ENCODE results near the gene SSTR5. TPM values are rescaled to one million over a fixed set of nuclear protein-coding genes. Genes with fewer than 3 reads are reported as not detected.

SSTR5 gene
- total and polyA plus RNA-seq, 10 of the 15 experiments (the other 5 are each of a cell fraction or from before 2014, with no cell fraction given): not detected

DNA sequence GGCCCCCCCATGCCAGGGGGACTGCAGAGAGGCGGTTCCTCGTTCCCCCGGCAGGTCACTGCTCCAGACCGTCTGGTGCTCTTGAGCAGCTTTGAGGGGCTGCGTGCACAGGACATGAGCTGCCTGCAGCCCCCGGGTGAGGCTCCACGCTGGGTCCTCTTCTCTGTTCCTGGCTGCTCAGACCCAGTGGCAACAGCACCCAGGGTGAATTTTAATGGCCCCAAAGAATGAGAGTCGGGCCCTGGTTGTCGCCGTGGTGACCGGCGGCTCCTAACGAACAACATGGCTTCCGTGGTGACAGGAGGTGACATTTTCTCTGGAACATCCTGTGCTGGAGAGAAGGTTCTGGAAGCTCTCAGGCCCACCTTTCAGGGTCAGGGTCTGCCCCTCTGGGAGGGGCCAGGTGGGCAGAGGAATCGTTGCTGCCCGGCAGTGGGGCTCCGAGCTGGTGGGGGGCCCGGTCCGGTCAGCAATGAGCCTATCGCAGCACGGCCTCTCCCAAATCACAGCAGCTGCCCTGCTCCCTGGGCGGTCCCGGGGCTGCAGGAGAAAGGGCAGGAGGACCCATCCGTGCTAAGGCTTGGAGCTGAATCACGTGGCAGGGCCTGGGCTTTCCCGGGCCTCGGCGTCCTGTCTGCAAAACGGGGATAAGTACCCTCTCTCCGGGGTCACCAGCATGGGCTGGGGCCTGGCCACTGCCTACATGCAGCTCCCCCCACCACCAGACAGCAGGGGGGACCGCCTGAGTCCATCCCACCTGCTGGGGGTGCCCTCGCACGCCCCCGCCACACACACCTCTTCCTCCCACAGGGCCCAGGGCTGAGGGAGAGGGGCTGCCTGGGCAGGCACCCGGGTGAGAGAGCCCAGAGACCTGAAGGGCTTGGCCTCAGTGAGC is 26.9 kb downstream of the SSTR5 start:
- TF ChIP-seq SP1 (IDR thresholded peaks at IDR 0.05; ENCODE audit: low read depth, low read length): no peak
- TF ChIP-seq HDAC2 (IDR thresholded peaks at IDR 0.05): no peak
- TF ChIP-seq RFX5 (IDR thresholded peaks at IDR 0.05; ENCODE audit: low read depth, low read length): no peak
- no peak for ATAC-seq
- H4K20me1 ChIP-seq (ENCODE audit: control insufficient read depth, insufficient read depth): no peaks in the 10 kb centered on the region
- BruUV-seq (replicated peaks): no TSS peak
- H3K27me3 ChIP-seq (replicated peaks in 1 of 2; ENCODE audit: control insufficient read depth in 2 of 2, insufficient read depth in 2 of 2, low read length in 1 of 2): no peaks in the 10 kb centered on the region
- intact Hi-C loops (cut with micrococcal nuclease; ENCODE audit: unreplicated experiment): no loop called here
- H3K9ac ChIP-seq (ENCODE audit: control insufficient read depth, insufficient read depth, low read length): no peak overlapping the region
- H3K4me2 ChIP-seq (ENCODE audit: control insufficient read depth, insufficient read depth): no peak overlapping the region
- RAD21 ChIA-PET (ENCODE audit: unreplicated experiment): no interaction called here
- no peak for DNase-seq (ENCODE audit: low read depth, low spot score)
- no peak for FAIRE-seq
- POLR2A ChIA-PET: no interaction called here
- CTCF ChIA-PET: interaction anchor here (1.4 kb wide), 1 partner anchor 387 kb away, joined by 5 read pairs; no protein-coding TSS in a partner anchor
- in situ Hi-C loops (cut with MboI): no loop called here
- no peak overlapping the region for H2AFZ ChIP-seq (ENCODE audit: control insufficient read depth, low read depth, low read length)
- no peaks in the 10 kb centered on the region for H3K36me3 ChIP-seq (ENCODE audit: control insufficient read depth in 2 of 2, insufficient read depth in 2 of 2, low read length in 1 of 2)
- no peaks in the 10 kb centered on the region for H3K9me3 ChIP-seq (replicated peaks; ENCODE audit: control insufficient read depth, insufficient read depth, low read length)
- no peak overlapping the region for H3K4me3 ChIP-seq
- WGBS (ENCODE audit: insufficient coverage, insufficient replicate concordance, low lambda C conversion rate, missing lambda C conversion rate): 41% methylated on average over 33 of the region's 35 CpGs
- H3K4me1 ChIP-seq (ENCODE audit: control insufficient read depth, insufficient read depth, low read length): no peaks in the 10 kb centered on the region
- H3K27ac ChIP-seq (ENCODE audit: control insufficient read depth, insufficient read depth): no peak overlapping the region
- SMC1A ChIA-PET (ENCODE audit: uncharacterized antibody, unreplicated experiment): no interaction called here
- H3K79me2 ChIP-seq (ENCODE audit: control insufficient read depth, insufficient read depth, low read length): no peaks in the 10 kb centered on the region

DNA sequence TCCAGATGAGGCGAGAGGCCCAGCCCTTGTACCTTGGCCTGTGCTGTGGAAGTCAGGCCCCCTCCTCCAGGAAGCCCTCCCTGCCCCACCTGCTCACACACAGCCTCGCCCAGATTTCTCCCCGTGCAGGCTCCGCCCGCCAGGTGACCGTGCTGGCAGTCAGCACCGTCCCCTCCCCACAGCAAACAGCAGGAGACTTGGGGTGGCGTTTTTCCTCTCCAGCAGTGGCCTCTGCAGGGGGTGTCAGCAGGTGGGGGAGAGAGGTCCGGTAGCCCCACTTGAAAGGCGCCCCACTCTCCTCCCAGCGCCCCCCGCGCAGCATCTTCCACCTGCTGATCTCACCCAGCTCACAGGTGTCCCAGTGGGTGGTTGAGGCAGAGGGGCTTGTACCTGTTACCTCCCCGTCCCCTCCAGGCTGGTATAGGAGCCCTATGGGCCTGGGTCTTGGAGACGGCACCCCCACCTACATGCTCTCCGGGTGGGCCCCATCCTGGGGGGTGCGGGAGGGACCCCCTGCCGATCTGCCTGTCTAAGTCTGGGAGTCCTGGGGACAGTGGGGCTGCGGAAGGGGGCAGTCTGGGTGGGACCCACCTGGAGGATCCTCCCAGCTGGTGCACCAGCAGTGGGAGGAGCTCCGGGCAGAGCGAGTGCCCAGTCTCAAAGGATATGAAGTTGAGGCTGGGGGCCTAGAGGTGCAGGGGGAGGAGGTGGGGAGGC is 27.7 kb downstream of the SSTR5 start:
- ATAC-seq: no peak
- Histone ChIP-seq H3K9me3 (replicated peaks; ENCODE audit: control insufficient read depth, insufficient read depth, low read length) (no peaks in the 10 kb centered on the region), H3K79me2 (ENCODE audit: control insufficient read depth, insufficient read depth, low read length) (no peaks in the 10 kb centered on the region), H3K4me1 (ENCODE audit: control insufficient read depth, insufficient read depth, low read length) (no peaks in the 10 kb centered on the region), H3K4me2 (ENCODE audit: control insufficient read depth, insufficient read depth) (no peak overlapping the region), H2AFZ (ENCODE audit: control insufficient read depth, low read depth, low read length) (no peak overlapping the region), H3K4me3 (no peak overlapping the region), H3K9ac (ENCODE audit: control insufficient read depth, insufficient read depth, low read length) (no peak overlapping the region), H3K36me3 (ENCODE audit: control insufficient read depth in 2 of 2, insufficient read depth in 2 of 2, low read length in 1 of 2) (no peaks in the 10 kb centered on the region), H4K20me1 (ENCODE audit: control insufficient read depth, insufficient read depth) (no peaks in the 10 kb centered on the region), H3K27ac (ENCODE audit: control insufficient read depth, insufficient read depth) (no peak overlapping the region), H3K27me3 (replicated peaks in 1 of 2; ENCODE audit: control insufficient read depth in 2 of 2, insufficient read depth in 2 of 2, low read length in 1 of 2) (no peaks in the 10 kb centered on the region)
- no peak for TF ChIP-seq LARP7 (IDR thresholded peaks at IDR 0.05)
- no peak for TF ChIP-seq JUNB (IDR thresholded peaks at IDR 0.05)
- TF ChIP-seq RAD21 (IDR thresholded peaks at IDR 0.05; ENCODE audit: insufficient read depth, low read depth, low read length): no peak
- no peak for TF ChIP-seq ZNF207 (IDR thresholded peaks at IDR 0.05; ENCODE audit: borderline replicate concordance)
- TF ChIP-seq, protein P1, sequence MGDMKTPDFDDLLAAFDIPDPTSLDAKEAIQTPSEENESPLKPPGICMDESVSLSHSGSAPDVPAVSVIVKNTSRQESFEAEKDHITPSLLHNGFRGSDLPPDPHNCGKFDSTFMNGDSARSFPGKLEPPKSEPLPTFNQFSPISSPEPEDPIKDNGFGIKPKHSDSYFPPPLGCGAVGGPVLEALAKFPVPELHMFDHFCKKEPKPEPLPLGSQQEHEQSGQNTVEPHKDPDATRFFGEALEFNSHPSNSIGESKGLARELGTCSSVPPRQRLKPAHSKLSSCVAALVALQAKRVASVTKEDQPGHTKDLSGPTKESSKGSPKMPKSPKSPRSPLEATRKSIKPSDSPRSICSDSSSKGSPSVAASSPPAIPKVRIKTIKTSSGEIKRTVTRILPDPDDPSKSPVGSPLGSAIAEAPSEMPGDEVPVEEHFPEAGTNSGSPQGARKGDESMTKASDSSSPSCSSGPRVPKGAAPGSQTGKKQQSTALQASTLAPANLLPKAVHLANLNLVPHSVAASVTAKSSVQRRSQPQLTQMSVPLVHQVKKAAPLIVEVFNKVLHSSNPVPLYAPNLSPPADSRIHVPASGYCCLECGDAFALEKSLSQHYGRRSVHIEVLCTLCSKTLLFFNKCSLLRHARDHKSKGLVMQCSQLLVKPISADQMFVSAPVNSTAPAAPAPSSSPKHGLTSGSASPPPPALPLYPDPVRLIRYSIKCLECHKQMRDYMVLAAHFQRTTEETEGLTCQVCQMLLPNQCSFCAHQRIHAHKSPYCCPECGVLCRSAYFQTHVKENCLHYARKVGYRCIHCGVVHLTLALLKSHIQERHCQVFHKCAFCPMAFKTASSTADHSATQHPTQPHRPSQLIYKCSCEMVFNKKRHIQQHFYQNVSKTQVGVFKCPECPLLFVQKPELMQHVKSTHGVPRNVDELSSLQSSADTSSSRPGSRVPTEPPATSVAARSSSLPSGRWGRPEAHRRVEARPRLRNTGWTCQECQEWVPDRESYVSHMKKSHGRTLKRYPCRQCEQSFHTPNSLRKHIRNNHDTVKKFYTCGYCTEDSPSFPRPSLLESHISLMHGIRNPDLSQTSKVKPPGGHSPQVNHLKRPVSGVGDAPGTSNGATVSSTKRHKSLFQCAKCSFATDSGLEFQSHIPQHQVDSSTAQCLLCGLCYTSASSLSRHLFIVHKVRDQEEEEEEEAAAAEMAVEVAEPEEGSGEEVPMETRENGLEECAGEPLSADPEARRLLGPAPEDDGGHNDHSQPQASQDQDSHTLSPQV (IDR thresholded peaks at IDR 0.05): no peak
- no peak for TF ChIP-seq ATF7 (IDR thresholded peaks at IDR 0.05; ENCODE audit: low read depth)
- no peak for TF ChIP-seq NRF1 (conservative IDR thresholded peaks at IDR 0.05; ENCODE audit: low read depth, low read length)
- SMC1A ChIA-PET (ENCODE audit: uncharacterized antibody, unreplicated experiment): no interaction called here
- no peak for DNase-seq (ENCODE audit: low read depth, low spot score)
- 23% methylated on average over 20 of the region's 21 CpGs for whole genome bisulfite sequencing (ENCODE audit: insufficient coverage, insufficient replicate concordance, low lambda C conversion rate, missing lambda C conversion rate)
- BruUV-seq (replicated peaks): no TSS peak
- POLR2A ChIA-PET: no interaction called here
- RAD21 ChIA-PET (ENCODE audit: unreplicated experiment): no interaction called here
- FAIRE-seq: no peak
- CTCF ChIA-PET: interaction anchor here (1.4 kb wide), 1 partner anchor 388 kb away, joined by 5 read pairs; no protein-coding TSS in a partner anchor
- intact Hi-C loops (cut with micrococcal nuclease; ENCODE audit: unreplicated experiment) (no loop called here), in situ Hi-C loops (cut with MboI) (no loop called here)

All from GM12878 (cell line).